ENCODE results near the gene ERF. TPM values are rescaled to one million over a fixed set of nuclear protein-coding genes. Genes with fewer than 3 reads are reported as not detected.

The ERF gene
- total RNA-seq, 1 donor from 2014 or later = 90.7 TPM

DNA sequence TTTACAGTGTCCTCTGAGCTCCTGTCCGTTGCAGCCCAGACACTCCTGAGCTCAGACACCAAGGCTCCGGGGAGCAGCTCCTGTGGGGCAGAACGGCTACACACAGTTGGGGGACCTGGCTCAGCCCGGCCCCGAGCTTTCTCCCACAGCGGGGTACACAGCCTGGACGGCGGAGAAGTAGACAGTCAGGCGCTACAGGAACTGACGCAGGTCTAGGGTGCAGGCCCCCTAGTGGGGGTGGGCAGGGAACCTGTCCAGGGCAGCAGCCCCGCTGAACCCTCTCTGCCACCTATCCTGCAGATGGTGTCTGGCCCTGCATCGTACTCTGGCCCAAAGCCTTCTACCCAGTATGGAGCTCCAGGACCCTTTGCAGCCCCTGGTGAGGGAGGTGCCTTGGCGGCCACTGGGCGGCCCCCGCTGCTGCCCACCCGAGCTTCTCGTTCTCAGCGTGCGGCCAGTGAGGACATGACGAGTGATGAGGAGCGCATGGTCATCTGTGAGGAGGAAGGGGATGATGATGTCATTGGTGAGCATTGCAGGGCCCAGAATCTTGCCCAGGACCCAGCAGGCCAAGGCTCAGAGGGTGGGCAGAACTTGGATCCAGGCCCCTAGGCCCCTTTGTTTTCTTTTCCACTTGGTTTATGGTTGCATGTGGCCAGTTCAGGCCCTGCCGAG, 34.1 kb upstream of the ERF start:
- ATAC-seq (no peak), DNase-seq (ENCODE audit: low spot score) (no peak)
- intact Hi-C loops (cut with DNase I) = no loop called here

DNA sequence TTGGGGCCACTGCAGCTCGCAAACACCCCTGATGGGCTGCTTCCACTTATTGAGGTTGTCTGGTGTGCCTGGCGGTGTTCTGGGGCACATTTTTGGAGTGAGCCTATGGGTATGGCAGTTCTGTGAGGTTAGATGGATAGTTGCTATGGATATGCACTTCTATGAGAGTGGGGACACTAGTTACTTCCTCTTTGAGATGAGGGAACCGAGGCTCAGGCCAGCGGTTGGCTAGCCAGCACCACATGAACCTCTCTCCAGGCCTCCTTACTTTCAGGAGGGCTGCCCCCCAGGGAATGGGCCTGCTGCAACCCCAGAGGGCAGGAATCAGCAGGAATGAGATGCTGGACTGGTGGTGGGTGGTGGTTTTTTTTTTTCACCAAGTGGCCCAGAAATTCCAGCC, 33.5 kb upstream of the ERF start:
- no peak for ATAC-seq
- intact Hi-C loops (cut with DNase I) = no loop called here
- peak; percentile 55 for DNase-seq (ENCODE audit: low spot score)

DNA sequence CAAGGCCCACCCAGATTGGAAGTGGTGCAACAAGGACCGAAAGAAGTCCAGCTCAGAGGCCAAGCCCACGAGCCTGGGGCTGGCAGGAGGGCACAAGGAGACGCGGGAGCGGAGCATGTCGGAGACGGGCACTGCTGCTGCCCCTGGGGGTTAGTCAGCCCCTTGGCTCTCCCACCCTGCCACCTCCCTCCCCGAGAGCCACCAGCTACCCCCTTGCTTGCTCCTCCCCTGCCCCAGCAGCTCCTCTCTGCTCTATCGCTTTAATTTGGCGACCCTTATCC, 32.8 kb upstream of the ERF start:
- no peak for ATAC-seq
- no peak for DNase-seq (ENCODE audit: low spot score)
- intact Hi-C loops (cut with DNase I) = no loop called here

DNA sequence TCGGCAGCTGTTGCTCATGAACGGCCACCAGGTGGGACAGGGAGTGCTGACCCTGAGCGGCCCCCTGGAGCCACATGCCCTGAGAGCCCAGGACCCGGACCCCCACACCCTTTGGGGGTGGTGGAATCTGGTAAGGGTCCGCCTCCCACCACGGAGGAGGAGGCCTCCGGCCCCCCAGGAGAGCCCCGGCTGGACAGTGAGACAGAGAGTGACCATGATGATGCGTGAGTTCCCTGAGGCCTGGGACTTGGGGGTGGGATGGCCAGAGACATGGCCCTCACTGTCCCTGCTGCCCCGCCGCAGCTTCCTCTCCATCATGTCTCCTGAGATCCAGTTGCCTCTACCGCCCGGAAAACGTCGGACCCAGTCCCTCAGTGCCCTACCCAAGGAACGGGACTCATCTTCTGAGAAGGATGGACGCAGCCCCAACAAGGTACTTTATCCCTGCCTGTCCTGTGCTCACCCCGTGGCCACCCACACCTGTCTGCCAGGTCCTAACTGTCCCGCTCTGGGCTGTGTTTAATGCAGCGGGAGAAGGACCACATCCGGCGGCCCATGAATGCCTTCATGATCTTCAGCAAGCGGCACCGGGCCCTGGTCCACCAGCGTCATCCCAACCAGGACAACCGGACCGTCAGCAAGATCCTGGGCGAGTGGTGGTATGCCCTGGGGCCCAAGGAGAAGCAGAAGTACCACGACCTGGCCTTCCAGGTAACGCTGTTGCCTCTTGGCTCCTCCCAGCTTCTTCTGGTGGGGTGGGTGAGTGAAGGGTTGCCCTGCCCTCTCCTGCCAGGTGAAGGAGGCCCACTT, 32.3 kb upstream of the ERF start:
- ATAC-seq (no peak), DNase-seq (ENCODE audit: low spot score) (peak; percentile 58)
- intact Hi-C loops (cut with DNase I) = no loop called here

DNA sequence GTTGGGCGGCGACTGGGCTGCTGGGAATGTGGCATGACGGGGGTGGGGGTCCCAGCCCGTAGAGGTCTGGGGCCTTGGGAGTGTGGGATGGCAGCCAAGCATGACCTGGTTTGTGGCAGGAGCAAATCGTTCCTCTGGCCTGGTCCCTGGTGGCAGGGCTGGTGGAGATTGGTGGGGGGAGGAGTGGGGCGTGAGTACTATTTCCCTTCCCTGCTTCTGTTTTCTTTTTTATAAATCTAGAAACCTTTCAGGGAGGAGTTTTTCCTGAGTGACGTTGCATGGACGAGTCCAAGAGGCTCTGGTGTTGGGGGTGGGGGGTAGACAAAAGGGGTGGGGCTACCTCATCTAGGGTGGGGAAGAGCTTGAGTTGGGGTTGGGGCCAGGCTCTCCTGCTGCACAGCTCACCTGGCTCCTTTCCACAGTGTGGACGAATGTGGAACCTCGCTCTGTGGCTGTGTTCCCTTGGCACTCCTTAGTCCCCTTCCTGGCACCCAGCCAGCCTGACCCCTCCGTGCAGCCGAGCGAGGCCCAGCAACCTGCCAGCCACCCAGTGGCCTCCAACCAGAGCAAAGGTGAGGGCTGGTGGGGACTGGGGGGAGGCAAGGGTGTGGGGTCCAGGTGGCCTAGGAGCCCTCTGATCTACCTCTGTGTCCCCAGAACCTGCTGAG, 31.6 kb upstream of the ERF start:
- intact Hi-C loops (cut with DNase I) = no loop called here
- ATAC-seq (no peak), DNase-seq (ENCODE audit: low spot score) (peak; percentile 81)

DNA sequence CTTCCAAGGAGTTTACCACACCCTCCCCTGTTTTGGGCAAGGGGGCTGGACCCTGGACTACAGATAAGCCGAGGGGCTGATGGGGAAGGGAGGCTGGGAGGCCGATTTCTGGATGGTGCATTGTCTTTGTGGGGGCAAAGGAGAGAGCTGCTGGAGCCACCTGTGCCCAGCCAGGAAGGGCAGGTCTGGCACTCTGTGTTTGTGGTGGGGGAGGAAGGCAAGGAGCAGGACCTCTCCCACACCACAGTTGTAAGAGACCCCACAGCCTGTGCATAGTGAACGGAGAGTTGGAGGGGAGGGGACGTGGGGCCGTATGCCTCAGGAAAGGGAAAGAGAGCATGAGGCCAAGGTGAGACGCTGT, 31.0 kb upstream of the ERF start:
- intact Hi-C loops (cut with DNase I) = no loop called here

DNA sequence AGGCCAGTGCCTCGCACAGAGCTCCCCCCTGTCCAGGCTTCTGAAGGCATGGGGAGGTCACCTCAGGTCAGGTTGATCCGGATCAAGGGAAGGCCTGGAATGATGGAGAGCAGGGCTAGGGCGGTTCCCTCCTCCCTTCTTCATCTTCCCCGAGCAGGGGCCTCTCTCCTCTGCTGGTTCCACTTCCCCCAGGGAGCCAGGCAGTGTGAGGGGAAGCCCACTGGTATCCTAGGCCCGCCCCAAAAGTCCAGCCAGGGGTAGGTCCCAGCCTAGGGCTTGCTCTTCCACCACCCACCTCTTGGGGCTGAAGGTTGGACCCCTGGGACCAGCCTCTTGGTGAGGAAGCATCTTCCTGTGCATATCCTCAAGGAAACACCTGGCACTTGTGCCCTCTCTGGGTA, 30.6 kb upstream of the ERF start:
- no peak for ATAC-seq
- intact Hi-C loops (cut with DNase I) = no loop called here
- DNase-seq (ENCODE audit: low spot score) = peak; percentile 70

More for the DNA sequence above, 31.0 kb upstream of the ERF start:
- ATAC-seq = no peak
- peak; percentile 61 for DNase-seq (ENCODE audit: low spot score)

DNA sequence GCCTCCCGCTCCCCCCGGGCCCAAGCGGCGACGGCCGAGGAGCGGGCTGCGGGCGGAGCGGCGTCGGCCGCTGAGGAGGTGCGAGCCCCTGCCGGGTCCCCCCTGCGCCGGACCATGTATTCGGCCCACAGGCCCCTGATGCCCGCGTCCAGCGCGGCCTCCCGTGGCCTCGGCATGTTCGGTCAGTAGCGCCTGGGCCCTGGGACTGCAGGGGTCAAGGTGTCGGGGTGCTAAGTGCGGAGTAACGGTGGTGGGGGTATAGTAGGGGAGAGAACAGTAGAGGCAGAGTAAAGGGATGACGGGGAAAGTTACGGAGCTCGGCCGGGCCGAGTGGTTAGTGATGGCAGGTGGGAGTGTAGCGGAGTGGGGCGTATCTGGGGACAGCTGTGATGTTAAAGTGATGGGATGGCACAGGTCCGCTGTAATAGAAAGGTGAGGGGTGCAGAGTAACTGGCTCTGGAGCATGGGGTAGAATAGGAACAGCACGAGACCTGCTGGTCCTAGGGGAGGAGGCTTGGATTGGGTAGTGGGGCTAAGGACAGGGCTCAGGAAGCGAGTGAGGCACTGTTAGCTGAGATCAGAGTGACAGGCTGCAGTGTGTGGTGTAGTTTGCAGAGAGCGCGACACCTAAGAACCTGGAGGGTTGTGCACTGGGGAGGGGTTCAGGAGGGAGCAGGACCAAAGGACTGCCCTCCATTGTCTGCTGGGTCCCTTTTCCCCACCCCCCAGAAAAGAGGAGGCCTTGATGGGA, 29.8 kb upstream of the ERF start:
- ATAC-seq (no peak), DNase-seq (ENCODE audit: low spot score) (peak; percentile 79)
- intact Hi-C loops (cut with DNase I) = no loop called here

DNA sequence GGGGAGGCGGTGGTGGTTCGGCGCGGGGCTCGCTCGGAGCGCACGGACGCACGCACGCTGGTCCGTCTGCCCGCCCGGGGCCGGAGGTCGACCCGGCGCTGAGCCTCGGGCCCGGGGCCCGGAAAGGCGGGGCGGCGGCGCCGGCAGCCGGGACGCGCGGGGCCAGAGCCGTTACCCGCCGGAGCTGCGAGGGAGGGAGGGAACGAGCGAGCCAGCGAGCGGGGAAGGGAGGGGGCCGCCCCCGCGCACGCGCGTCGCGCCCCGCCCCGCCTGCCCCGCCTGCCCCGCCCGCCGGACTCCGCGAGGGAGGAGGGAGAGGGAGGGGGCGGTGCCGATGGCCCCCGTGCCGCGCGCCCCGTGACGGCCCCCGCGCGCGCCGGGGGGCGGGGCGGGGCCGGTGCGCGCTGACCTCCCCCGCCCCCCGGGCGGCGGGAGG, 29.2 kb upstream of the ERF start:
- peak; percentile 1 for ATAC-seq
- DNase-seq (ENCODE audit: low spot score) = peak; percentile 91
- intact Hi-C loops (cut with DNase I) = no loop called here

DNA sequence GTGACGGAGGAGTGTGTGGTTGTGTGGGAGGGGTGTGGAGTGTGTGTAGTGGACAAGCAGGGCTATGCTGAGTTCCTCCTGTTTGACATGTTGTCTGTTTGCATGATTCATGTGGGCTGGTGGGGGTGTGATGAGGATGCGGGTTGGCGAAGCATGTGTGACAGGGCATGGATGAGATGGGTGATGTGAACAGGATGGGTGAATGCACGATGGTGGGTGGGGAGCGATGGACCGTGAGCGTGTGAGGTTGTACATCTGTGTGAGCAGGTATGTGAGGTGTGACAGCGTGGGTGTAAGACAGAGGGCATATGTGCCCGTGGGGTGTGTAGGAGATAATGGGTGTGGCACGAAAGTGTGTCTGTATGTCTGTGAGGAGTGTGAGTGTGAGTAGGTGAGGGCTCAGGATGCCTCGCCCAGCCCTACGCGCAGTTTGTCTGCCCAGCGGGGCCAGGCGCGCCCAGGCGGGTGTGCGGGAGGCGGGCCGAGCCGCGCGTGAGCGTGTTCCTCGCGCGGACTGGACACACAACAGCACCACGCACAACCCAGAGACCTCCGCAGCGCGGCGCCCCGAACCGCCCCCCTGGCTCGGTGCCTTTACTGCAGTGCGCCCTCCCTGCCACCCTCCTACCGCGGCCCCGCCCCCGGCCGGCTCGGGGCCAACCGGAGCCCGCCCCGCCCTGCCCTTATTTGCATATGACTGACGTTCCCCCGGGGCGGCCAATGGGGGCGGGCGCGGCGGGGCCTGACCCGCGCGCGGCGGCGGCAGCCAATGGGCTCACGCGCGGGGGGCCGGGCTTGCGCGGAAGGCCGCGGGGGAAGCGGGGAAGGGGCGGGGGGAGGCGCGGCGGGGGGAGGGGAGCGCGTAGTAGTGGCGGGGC, 28.5 kb upstream of the ERF start:
- intact Hi-C loops (cut with DNase I) = no loop called here
- DNase-seq (ENCODE audit: low spot score) (peak; percentile 98), ATAC-seq (peak; percentile 64)

DNA sequence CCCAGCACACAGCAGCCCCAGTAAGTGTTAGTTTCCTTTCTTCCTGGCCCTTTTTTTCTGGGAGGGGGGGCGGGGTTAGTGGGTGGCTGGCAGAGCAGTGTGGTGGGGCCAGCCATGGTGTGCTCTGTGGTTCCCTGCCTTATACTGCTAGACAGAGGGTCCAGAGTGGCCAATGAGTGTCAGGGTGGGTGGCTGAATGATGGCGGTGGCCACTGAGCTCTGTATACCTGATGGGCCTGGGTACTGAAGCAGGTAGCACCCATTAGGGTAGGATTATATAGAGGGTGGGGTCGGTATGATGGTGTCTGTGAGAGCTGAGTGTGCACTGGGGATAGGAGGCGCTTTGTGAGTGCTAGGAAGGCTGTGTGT, 27.9 kb upstream of the ERF start:
- no peak for ATAC-seq
- no peak for DNase-seq (ENCODE audit: low spot score)
- intact Hi-C loops (cut with DNase I) = no loop called here

DNA sequence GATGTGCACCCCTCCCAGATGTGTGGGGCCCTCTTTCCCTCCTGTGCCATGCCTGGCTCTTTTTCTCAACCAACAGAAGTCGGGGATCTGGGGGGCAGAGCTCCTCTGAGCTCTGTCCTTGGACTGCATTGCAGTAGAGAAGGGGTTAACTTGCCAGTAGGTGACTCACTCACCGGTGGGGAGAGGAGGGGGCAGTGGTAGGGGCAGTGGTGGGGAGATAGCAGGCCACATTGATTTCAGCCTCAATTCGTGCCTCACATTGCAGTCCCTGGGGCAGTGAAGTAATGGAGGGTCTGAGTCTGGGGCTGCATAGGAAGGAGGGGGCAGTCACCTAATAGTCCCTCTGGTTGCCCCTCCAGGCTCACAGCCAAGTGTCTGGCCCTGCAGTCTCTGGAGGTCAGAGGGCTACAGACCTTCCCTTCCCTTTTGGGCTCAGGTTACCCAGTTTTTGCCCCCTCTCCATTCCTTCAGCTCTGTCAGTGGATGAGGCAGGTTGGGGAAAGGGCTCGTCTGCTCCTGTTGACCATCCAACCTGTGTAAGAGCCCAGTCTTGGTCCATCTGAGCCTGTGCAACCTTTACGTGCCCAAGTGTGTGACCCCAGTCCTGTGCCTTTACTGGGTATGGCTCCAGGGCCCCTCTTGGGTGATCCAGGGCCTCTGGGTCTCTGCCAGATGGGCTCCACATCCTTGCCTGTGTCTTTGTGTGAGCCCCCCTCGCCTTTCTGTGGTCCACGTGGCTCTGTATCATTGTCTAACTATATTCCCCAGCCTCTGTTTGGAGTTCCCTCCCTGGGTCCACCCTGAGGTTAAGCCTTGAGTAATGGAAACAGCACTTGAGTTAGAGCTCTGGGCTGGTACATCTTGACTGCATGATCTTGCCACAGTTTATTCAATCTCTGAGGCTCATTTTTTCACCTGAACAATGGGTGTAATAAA, 27.2 kb upstream of the ERF start:
- intact Hi-C loops (cut with DNase I) = no loop called here
- ATAC-seq (no peak), DNase-seq (ENCODE audit: low spot score) (peak; percentile 74)

DNA sequence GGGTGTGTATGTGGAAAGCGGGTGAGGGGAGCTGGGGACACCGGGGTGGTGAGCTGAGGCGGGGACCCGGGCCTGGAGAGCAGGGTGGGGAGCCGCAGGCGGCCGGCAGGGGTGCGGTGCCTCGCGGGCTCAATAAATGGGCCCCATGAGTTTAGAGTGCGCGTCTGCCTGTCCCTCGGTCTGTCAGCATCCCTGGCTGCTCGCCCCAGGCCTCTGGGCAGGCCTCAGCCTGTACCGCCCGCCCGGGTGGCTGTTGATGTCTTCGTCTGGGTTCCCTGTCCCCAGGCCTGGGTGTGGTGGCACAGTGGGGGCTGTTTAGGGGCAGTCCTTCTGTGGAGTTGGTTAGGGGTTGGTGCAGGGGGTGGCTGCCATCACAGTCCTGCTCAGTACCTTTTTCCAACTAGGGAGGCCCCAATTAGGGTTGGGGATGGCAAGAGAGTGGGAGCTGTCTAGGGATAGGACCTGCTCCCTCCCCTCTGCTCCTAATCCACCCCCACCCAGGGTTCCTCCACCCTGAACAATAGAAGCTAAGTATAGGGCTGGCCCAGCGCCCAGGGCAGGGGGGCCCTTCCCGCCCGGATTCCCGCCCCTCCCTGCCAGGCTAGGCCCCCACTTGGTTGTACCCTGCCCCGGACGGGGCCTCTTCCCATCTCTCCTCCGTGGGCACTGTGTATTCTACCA, 26.4 kb upstream of the ERF start:
- intact Hi-C loops (cut with DNase I) = no loop called here
- peak; percentile 4 for ATAC-seq
- peak; percentile 85 for DNase-seq (ENCODE audit: low spot score)

DNA sequence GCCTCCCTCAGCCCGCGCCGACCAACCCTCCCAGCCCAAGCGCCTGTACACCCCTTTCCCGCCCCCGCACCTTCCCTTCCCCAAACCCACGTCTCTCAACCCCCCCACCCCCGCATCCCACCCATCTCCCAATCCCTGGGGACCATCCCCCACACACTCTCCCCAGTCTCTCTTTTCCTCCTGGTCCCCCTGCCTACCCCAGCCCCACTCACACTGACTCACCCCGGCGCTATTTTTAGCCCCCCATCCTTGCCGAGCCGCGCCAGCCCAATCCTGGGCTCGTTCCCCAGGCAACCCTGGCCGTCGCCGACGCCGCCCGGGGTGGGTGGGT, 25.9 kb upstream of the ERF start:
- DNase-seq (ENCODE audit: low spot score) (no peak), ATAC-seq (peak; percentile 5)
- intact Hi-C loops (cut with DNase I) = no loop called here

DNA sequence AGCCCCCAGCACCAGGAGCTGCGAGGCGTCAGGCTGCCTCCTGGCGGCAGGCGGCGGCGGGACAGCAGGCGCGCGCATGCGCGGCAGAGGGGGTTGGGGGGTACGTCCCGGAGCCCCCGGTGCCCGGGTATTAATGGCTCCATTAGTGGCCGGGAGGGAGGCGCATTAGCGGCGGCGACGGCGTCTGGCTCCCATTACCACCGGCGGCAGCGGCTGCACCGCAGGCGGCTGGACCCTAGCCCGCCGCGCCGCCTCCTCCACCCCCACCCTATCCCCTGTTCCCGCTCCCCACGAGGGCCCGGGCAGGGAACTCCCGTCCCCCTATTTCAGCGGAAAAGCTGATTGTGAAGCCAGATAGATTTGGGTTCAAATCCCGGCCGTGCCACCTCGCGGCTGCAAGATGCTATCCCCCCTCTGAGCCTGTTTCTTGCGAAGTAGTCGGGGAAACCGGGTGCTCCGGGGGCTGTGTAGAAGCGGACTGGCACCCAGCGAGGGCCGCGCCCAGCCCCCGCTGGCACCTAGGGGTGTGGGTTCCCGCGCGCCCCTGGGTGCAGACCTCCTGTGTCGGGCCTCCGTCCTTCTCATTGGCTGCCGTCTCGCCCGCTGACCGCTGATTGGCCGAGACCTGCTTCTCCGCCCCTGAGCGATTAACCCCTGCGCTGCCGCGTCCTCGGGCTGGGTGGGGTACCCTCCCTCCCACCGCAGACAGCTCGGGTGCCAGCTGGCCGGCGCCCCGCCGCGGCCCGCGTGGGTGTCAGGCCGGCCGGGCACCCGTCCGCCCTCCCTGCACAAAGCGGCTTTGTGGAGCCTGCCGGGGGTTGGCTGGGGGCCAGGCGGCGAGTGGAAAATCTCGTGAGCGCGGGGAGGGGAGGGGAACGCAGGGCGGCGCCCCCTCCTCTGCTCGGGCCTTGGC, 25.2 kb upstream of the ERF start:
- intact Hi-C loops (cut with DNase I) = no loop called here

DNA sequence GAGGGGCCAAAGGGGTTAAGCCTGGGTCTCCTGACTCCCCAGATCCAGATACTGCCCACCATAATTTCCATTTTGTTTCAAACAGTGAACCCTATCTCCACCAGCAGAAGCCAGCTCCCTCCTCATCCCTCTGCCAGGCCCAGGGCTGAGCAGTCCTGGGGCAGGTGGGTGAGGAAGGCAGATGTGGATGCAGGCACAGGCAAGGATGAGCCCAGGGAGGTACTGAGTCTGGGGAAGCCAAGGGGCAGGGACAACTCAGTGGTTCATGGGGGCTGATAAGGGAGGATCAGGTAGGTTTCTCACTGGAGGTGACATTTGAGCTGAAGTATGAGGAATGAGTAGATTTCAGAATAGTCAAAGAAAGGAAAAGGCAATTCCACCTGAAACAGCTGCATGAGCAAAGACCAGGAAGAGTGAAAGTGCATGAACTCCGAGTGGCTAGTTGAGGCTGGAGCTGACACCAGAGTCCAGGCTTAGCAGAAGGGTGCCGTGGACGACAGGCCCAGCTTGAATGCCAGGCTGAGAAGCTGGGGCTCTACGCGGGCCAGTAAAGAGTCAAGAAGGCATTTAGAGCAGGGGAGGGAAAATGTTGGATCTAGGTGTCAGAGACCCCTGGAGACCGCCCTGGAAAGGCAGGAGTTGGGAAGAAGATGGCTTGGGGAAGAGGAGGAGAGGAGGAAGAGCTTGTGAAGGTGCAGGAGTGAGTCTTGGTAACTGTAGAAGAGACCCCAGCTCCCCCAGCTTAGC, 24.4 kb upstream of the ERF start:
- DNase-seq (ENCODE audit: low spot score) (peak; percentile 61), ATAC-seq (no peak)
- intact Hi-C loops (cut with DNase I) = no loop called here

More for the DNA sequence above, 25.2 kb upstream of the ERF start:
- ATAC-seq (peak; percentile 71), DNase-seq (ENCODE audit: low spot score) (peak; percentile 97)
